Ovary (tissue), 9 donors: ENCODE data around the gene SLC27A1. TPM values are rescaled to one million over a fixed set of nuclear protein-coding genes. Genes with fewer than 3 reads are reported as not detected.
"Not testable (repeated sequence)": the region's sequence is repeated elsewhere in the genome, so short reads cannot be mapped to it uniquely, and the experiment has no call there.

Experiments
- DNase-seq, 5 donors: peaks; one replicate each; pipeline ENCODE4 v3.0.0-alpha.2; 2019 to 2020
- H3K27ac ChIP-seq, 2 donors: fragments of 200-600 bp; one replicate each; pipeline versions ENCODE4 v1.5.1 to v1.8.0; 2019 to 2022
- H3K27me3 ChIP-seq: fragments of 200-600 bp; one replicate; pipeline ENCODE4 v1.8.0; 2022
- H3K36me3 ChIP-seq: fragments of 200-600 bp; sonication (generic); one replicate; pipeline ENCODE4 v1.5.1; 2019
- H3K4me1 ChIP-seq: one replicate; pipeline ENCODE4 v1.8.1; 2013; ENCODE audit warnings: mild to moderate bottlenecking, moderate library complexity; ENCODE audit not compliant: insufficient read depth
- H3K4me3 ChIP-seq: fragments of 200-600 bp; sonication (generic); one replicate; pipeline ENCODE4 v1.5.1; 2017
- H3K9me3 ChIP-seq, 2 donors: fragments of 200-600 bp in 1 of 2; sonication (generic) in 1 of 2; one replicate each; pipeline versions ENCODE4 v1.5.1 to v1.8.1; 2013 to 2019; ENCODE audit warnings: mild to moderate bottlenecking in 1 of 2, moderate library complexity in 1 of 2
- EP300 ChIP-seq: sonication (generic); formaldehyde crosslinking; IDR thresholded peaks from one replicate; pipeline ENCODE4 v1.6.1; 2017; ENCODE audit warnings: antibody characterized with exemption
- POLR2A ChIP-seq: fragments of 450-650 bp; IDR thresholded peaks from one replicate; pipeline ENCODE4 v1.6.1; 2017; ENCODE audit warnings: antibody characterized with exemption, mild to moderate bottlenecking, moderate library complexity
- WGBS, 3 donors: extraction: QIAGEN DNeasy Blood & Tissue Kit in 1 of 3; methylation state at CpG; one replicate each; pipeline versions ENCODE4 v1.1.5 to v1.1.7; 2013 to 2017; 5-methylcytosine and 5-hydroxymethylcytosine counted together
- intact Hi-C, 4 donors: fragments of 100-400 bp; cut with DNase I; formaldehyde crosslinking; loops; one replicate each; pipeline versions ENCODE4 v1.11.0 to v1.15.1; 2022 to 2023
- polyA plus RNA-seq, 2 donors: library from polyadenylated mRNA; stranded (reverse); fragments of 200-250 nt in 1 of 2; fragments of 350-450 nt in 1 of 2; fragmentation: Illumina TruSeq in 1 of 2; extraction: RNeasy Lipid Tissue Mini Kit (QIAGEN cat#74804) in 1 of 2; gene quantifications; one replicate each; pipeline ENCODE4 v1.2.3, GENCODE V29; 2013 to 2014
- total RNA-seq, 7 donors: library from RNA; depleted of rRNA in 2 of 7; stranded (reverse); fragments of >200 nt in 2 of 7; fragmentation: NEBNext Ultra II Directional in 3 of 7; extraction: Animal tissue kit (Norgen Biotek cat#: 25700) in 3 of 7; gene quantifications; one replicate each; pipeline versions ENCODE4 v1.1.0 to v1.2.4, GENCODE V29; 2016 to 2023
- TF ChIP-seq, protein P1 (sequence below), 3 donors: fragments of 450-650 bp in 2 of 3; fragments of 200-600 bp in 1 of 3; IDR thresholded peaks; one replicate each; pipeline versions ENCODE4 v1.5.1 to v1.8.0; 2016 to 2022; ENCODE audit warnings: antibody characterized with exemption in 3 of 3, mild to moderate bottlenecking in 1 of 3
- donor health status: DM: no; HTN: no; CAD: no; lungs with moderate emphysema.
- donor health status: DM: no; HTN: no; CAD: no.
- donor health status: Bipolar disorder and iron deficiency.
- donor health status: DM: yes; HTN: yes; CAD: no.
- donor health status: DM: no; HTN: no; CAD: no.
- donor health status: DM: yes; HTN: yes; CAD: no.

The SLC27A1 gene
- total and polyA plus RNA-seq, 9 donors: 4.6 to 43.1 (median 37.8) TPM

GRCh38 chr19:17511724-17512573 lies 41.6 kb downstream of the SLC27A1 start:
- H3K36me3 ChIP-seq: no peaks in the 10 kb centered on the region
- peak overlapping the region; percentile 95 to 98 for H3K27ac ChIP-seq
- H3K4me1 ChIP-seq: peaks cover 2% of the 10 kb centered on the region
- peak overlapping the region; percentile 70 for H3K4me3 ChIP-seq
- TF ChIP-seq POLR2A (peak; percentile 66), EP300 (no peak)
- TF ChIP-seq, protein P1, sequence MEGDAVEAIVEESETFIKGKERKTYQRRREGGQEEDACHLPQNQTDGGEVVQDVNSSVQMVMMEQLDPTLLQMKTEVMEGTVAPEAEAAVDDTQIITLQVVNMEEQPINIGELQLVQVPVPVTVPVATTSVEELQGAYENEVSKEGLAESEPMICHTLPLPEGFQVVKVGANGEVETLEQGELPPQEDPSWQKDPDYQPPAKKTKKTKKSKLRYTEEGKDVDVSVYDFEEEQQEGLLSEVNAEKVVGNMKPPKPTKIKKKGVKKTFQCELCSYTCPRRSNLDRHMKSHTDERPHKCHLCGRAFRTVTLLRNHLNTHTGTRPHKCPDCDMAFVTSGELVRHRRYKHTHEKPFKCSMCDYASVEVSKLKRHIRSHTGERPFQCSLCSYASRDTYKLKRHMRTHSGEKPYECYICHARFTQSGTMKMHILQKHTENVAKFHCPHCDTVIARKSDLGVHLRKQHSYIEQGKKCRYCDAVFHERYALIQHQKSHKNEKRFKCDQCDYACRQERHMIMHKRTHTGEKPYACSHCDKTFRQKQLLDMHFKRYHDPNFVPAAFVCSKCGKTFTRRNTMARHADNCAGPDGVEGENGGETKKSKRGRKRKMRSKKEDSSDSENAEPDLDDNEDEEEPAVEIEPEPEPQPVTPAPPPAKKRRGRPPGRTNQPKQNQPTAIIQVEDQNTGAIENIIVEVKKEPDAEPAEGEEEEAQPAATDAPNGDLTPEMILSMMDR (IDR thresholded peaks at IDR 0.05): peak; percentile 24 to 41 (median 31)
- no peaks in the 10 kb centered on the region for H3K27me3 ChIP-seq
- 0 to 1% (median 1%) methylated on average over 26 to 82 of the region's 82 CpGs for WGBS, 3 donors
- no peaks in the 10 kb centered on the region for H3K9me3 ChIP-seq
- intact Hi-C loops: loop anchor here in 2 of 4 donors (5.0 kb wide), 1 partner anchor 40 kb away; the partner anchor contains the start of gene SLC27A1 (in 2 of the 2)
- DNase-seq: peak; percentile 84 to 92 (median 91)

- Histone ChIP-seq H3K27me3 (no peaks in the 10 kb centered on the region), H3K27ac (peak overlapping the region; percentile 95 to 98), H3K9me3 (no peaks in the 10 kb centered on the region), H3K4me1 (peaks cover 2% of the 10 kb centered on the region), H3K36me3 (no peaks in the 10 kb centered on the region), H3K4me3 (peak overlapping the region; percentile 70)
- intact Hi-C loops: loop anchor here in 2 of 4 donors (5.0 kb wide), 1 partner anchor 40 kb away; the partner anchor contains the start of gene SLC27A1 (in 2 of the 2)
- 47 to 60% (median 55%) methylated on average over 9 of the region's 9 CpGs for WGBS, 3 donors
- no peak for DNase-seq
- TF ChIP-seq POLR2A (no peak), EP300 (no peak)
- TF ChIP-seq, protein P1 (IDR thresholded peaks at IDR 0.05): no peak
These were observed 42.2 kb downstream of the SLC27A1 start for GRCh38 chr19:17512574-17512939.

GRCh38 chr19:17515408-17516149 lies 45.3 kb downstream of the SLC27A1 start:
- H3K9me3 ChIP-seq: no peaks in the 10 kb centered on the region
- TF ChIP-seq, protein P1 (IDR thresholded peaks at IDR 0.05): no peak
- no peak for TF ChIP-seq EP300
- TF ChIP-seq POLR2A: no peak
- no peak overlapping the region for H3K4me3 ChIP-seq
- 85 to 93% (median 87%) methylated on average over 15 of the region's 15 CpGs for WGBS, 3 donors
- no peaks in the 10 kb centered on the region for H3K4me1 ChIP-seq
- intact Hi-C loops: no loop called here
- H3K36me3 ChIP-seq: no peaks in the 10 kb centered on the region
- H3K27ac ChIP-seq: no peak overlapping the region
- H3K27me3 ChIP-seq: no peaks in the 10 kb centered on the region
- no peak for DNase-seq

DNA sequence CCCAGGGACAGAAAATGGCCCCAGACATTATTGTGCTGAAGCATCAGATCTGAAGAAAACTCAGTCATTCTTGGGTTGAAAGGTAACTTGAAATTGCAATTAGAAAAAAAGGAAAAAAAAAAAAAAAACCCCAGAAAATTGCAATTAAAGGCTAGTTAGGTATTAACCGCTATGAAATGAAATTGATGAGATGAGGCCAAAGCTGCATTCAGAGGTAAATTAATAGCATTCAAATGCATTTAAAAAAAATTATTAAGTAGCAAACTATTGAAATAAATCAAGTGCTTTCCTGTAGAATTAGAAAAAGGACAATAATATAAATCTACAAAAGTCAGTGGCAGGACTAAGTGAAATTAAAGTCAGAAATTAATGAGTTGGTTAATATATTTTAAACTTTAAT lies 47.6 kb downstream of the SLC27A1 start:
- Histone ChIP-seq H3K27ac (no peak overlapping the region), H3K4me1 (no peaks in the 10 kb centered on the region), H3K27me3 (no peaks in the 10 kb centered on the region), H3K4me3 (no peak overlapping the region), H3K36me3 (no peaks in the 10 kb centered on the region), H3K9me3 (no peaks in the 10 kb centered on the region)
- 96 to 97% (median 96%) methylated on average over 1 of the region's 1 CpG for WGBS, 3 donors
- no peak for DNase-seq
- intact Hi-C loops: no loop called here
- no peak for TF ChIP-seq EP300
- TF ChIP-seq, protein P1 (IDR thresholded peaks at IDR 0.05): no peak
- no peak for TF ChIP-seq POLR2A

DNA sequence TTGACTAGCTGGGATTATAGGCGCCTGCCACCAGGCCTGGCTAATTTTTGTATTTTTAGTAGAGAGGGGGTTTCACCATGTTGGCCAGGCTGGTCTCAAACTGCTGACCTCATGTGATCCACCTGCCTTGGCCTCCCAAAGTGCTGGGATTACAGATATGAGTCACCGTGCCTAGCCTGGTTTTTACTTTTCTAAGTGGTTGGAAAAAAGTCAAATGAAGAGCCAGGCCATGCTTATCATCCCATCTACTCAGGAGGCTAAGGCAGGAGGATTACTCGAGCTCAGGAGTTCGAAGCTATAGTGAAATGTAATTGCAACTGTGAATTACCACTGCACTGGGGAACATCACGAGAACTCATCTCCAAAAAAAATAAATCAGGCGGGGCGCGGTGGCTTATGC lies 48.3 kb downstream of the SLC27A1 start:
- H3K4me3 ChIP-seq, H3K4me1 ChIP-seq, H3K27me3 ChIP-seq, H3K27ac ChIP-seq, DNase-seq, H3K9me3 ChIP-seq, H3K36me3 ChIP-seq, intact Hi-C loops: not testable (repeated sequence)
- 91 to 96% (median 92%) methylated on average over 8 of the region's 8 CpGs for WGBS, 3 donors
